Ureter (tissue), 1 donor: ENCODE results near the gene EEFSEC. TPM values are rescaled to one million over a fixed set of nuclear protein-coding genes. Genes with fewer than 3 reads are reported as not detected.

Experiments
- DNase-seq: peaks from one replicate; pipeline ENCODE4 v3.0.0-alpha.2; 2020; ENCODE audit warnings: low spot score
- total RNA-seq: library from RNA; stranded (reverse); gene quantifications from one replicate; pipeline ENCODE4 v1.2.4, GENCODE V29; 2023
- donor health status: DM: yes; HTN: yes; CAD: no.

The EEFSEC gene
- total RNA-seq, 1 donor from 2014 or later = 20.0 TPM

- DNase-seq = no peak
Measured at GRCh38 chr3:128271536-128272332, 118.5 kb downstream of the EEFSEC start.

GRCh38 chr3:128273109-128273840, 120.0 kb downstream of the EEFSEC start:
- DNase-seq = no peak

GRCh38 chr3:128273841-128274573, 120.7 kb downstream of the EEFSEC start:
- DNase-seq = no peak

- peak; percentile 48 for DNase-seq
Measured at GRCh38 chr3:128274837-128275236, 121.6 kb downstream of the EEFSEC start.

- peak; percentile 36 for DNase-seq
Measured at GRCh38 chr3:128275316-128276145, 122.2 kb downstream of the EEFSEC start.

GRCh38 chr3:128276146-128276435, 122.8 kb downstream of the EEFSEC start:
- peak; percentile 27 for DNase-seq

GRCh38 chr3:128276577-128277183, 123.4 kb downstream of the EEFSEC start:
- DNase-seq = peak; percentile 9

GRCh38 chr3:128277378-128278069, 124.2 kb downstream of the EEFSEC start:
- peak; percentile 27 for DNase-seq

GRCh38 chr3:128278130-128278529, 124.8 kb downstream of the EEFSEC start:
- DNase-seq = peak; percentile 33

- peak; percentile 76 for DNase-seq
Measured at GRCh38 chr3:128278761-128279600, 125.7 kb downstream of the EEFSEC start.

GRCh38 chr3:128279601-128279880, 126.3 kb downstream of the EEFSEC start:
- DNase-seq = peak; percentile 39

GRCh38 chr3:128280481-128281052, 127.3 kb downstream of the EEFSEC start:
- DNase-seq = peak; percentile 33

- peak; percentile 32 for DNase-seq
Measured at GRCh38 chr3:128281056-128281455, 127.8 kb downstream of the EEFSEC start.

- DNase-seq = peak; percentile 39
Measured at GRCh38 chr3:128281461-128282367, 128.4 kb downstream of the EEFSEC start.

- peak; percentile 54 for DNase-seq
Measured at GRCh38 chr3:128282380-128283196, 129.3 kb downstream of the EEFSEC start.

GRCh38 chr3:128283421-128283820, 130.1 kb downstream of the EEFSEC start:
- peak; percentile 29 for DNase-seq
